Psoas muscle (tissue), 8 donors: ENCODE measurements around the gene RNF150. TPM values are rescaled to one million over a fixed set of nuclear protein-coding genes. Genes with fewer than 3 reads are reported as not detected.

ENCODE experiments used
- ATAC-seq, 4 donors: fragments of 200-7000 bp; cut with Tn5 transposase; one replicate each; pipeline ENCODE4 v1.9.1; 2020; ENCODE audit warnings: moderate library complexity in 3 of 4, mild to moderate bottlenecking in 2 of 4
- DNase-seq, 2 donors: peaks; one replicate each; pipeline ENCODE4 v3.0.0-alpha.2; 2020
- H3K27ac ChIP-seq: fragments of 200-600 bp; one replicate; pipeline ENCODE4 v1.8.0; 2022
- H3K27me3 ChIP-seq, 3 donors: fragments of 200-600 bp in 1 of 3; one replicate each; pipeline versions ENCODE4 v1.6.1 to v1.8.0; 2013 to 2022; ENCODE audit warnings: low read length in 2 of 3, mild to moderate bottlenecking in 2 of 3, moderate library complexity in 1 of 3; ENCODE audit not compliant: insufficient read depth in 3 of 3
- H3K36me3 ChIP-seq, 2 donors: fragments of 200-600 bp in 1 of 2; one replicate each; pipeline versions ENCODE4 v1.6.1 to v1.8.0; 2013 to 2022; ENCODE audit warnings: low read depth in 1 of 2, mild to moderate bottlenecking in 1 of 2, moderate library complexity in 1 of 2; ENCODE audit not compliant: insufficient read depth in 1 of 2
- H3K4me1 ChIP-seq: fragments of 200-600 bp; one replicate; pipeline ENCODE4 v1.8.0; 2022
- H3K4me3 ChIP-seq: fragments of 200-600 bp; one replicate; pipeline ENCODE4 v1.8.0; 2022; ENCODE audit warnings: mild to moderate bottlenecking
- H3K9me3 ChIP-seq: fragments of 200-600 bp; one replicate; pipeline ENCODE4 v1.8.0; 2022
- WGBS, 3 donors: extraction: QIAGEN DNeasy Blood & Tissue Kit; methylation state at CpG; one replicate each; pipeline versions ENCODE4 v1.1.6 to v1.1.7; 2013; 5-methylcytosine and 5-hydroxymethylcytosine counted together
- intact Hi-C, 2 donors: fragments of 100-400 bp; cut with DNase I; formaldehyde crosslinking; loops; one replicate each; pipeline versions ENCODE4 v1.11.0 to v1.14.2; 2022
- polyA plus RNA-seq, 3 donors: library from polyadenylated mRNA; stranded (reverse); fragments of 200-250 nt; gene quantifications; one replicate each; pipeline ENCODE4 v1.2.3, GENCODE V29; 2013
- total RNA-seq, 4 donors: library from RNA; stranded (reverse); fragmentation: NEBNext Ultra II Directional in 2 of 4; extraction: Animal tissue kit (Norgen Biotek cat#: 25700) in 2 of 4; gene quantifications; one replicate each; pipeline versions ENCODE4 v1.2.1 to v1.2.4, GENCODE V29; 2021 to 2023
- TF ChIP-seq, protein P1 (sequence below): fragments of 200-600 bp; IDR thresholded peaks from one replicate; pipeline ENCODE4 v1.8.0; 2022; ENCODE audit warnings: antibody characterized with exemption
- donor health status: healthy with polysubstance abuse.
- donor health status: DM: no; HTN: no; CAD: no; lungs with moderate emphysema.
- donor health status: Bipolar disorder and iron deficiency.
- donor health status: healthy.
- donor health status: DM: yes; HTN: yes; CAD: no.
- donor health status: DM: no; HTN: no; CAD: no.
- donor health status: DM: no; HTN: no; CAD: no.
- donor health status: DM: yes; HTN: yes; CAD: no.

RNF150 gene
- total and polyA plus RNA-seq, 7 donors = 0.78 to 12.6 (median 3.2) TPM

GRCh38 chr4:140989944-140990343, 143.3 kb downstream of the RNF150 start:
- Histone ChIP-seq H3K27me3 (no peaks in the 10 kb centered on the region), H3K36me3 (no peaks in the 10 kb centered on the region), H3K4me3 (no peak overlapping the region), H3K9me3 (no peaks in the 10 kb centered on the region), H3K4me1 (peaks cover 16% of the 10 kb centered on the region), H3K27ac (no peak overlapping the region)
- DNase-seq (no peak), ATAC-seq (peak in 3 of 4 donors; percentile 74 to 92 (median 87))
- intact Hi-C loops = loop anchor here in 1 of 2 donors (10.0 kb wide), 1 partner anchor 145 kb away; the partner anchor contains the start of gene RNF150
- TF ChIP-seq, protein P1, sequence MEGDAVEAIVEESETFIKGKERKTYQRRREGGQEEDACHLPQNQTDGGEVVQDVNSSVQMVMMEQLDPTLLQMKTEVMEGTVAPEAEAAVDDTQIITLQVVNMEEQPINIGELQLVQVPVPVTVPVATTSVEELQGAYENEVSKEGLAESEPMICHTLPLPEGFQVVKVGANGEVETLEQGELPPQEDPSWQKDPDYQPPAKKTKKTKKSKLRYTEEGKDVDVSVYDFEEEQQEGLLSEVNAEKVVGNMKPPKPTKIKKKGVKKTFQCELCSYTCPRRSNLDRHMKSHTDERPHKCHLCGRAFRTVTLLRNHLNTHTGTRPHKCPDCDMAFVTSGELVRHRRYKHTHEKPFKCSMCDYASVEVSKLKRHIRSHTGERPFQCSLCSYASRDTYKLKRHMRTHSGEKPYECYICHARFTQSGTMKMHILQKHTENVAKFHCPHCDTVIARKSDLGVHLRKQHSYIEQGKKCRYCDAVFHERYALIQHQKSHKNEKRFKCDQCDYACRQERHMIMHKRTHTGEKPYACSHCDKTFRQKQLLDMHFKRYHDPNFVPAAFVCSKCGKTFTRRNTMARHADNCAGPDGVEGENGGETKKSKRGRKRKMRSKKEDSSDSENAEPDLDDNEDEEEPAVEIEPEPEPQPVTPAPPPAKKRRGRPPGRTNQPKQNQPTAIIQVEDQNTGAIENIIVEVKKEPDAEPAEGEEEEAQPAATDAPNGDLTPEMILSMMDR = no peak
- WGBS, 3 donors = 81 to 90% (median 88%) methylated on average over 3 of the region's 3 CpGs

- intact Hi-C loops = no loop called here
- H3K4me1 ChIP-seq = peaks cover 20% of the 10 kb centered on the region
- no peaks in the 10 kb centered on the region for H3K27me3 ChIP-seq
- DNase-seq (no peak), ATAC-seq (peak in 1 of 4 donors; percentile 59)
- H3K9me3 ChIP-seq = no peaks in the 10 kb centered on the region
- H3K36me3 ChIP-seq = no peaks in the 10 kb centered on the region
- peak overlapping the region; percentile 11 for H3K27ac ChIP-seq
- TF ChIP-seq, protein P1 = no peak
- 39 to 50% (median 40%) methylated on average over 5 of the region's 5 CpGs for WGBS, 3 donors
- H3K4me3 ChIP-seq = peak overlapping the region; percentile 50
Observed at GRCh38 chr4:140986045-140986444, 147.2 kb downstream of the RNF150 start.

GRCh38 chr4:140982613-140983340, 150.5 kb downstream of the RNF150 start:
- TF ChIP-seq, protein P1 = no peak
- H3K4me1 ChIP-seq = peaks cover 20% of the 10 kb centered on the region
- no peak overlapping the region for H3K27ac ChIP-seq
- H3K4me3 ChIP-seq = no peak overlapping the region
- no peaks in the 10 kb centered on the region for H3K36me3 ChIP-seq
- H3K27me3 ChIP-seq = no peaks in the 10 kb centered on the region
- ATAC-seq (no peak), DNase-seq (no peak)
- no peaks in the 10 kb centered on the region for H3K9me3 ChIP-seq
- intact Hi-C loops = no loop called here
- 95 to 99% (median 96%) methylated on average over 5 of the region's 5 CpGs for WGBS, 3 donors

- no peaks in the 10 kb centered on the region for H3K36me3 ChIP-seq
- DNase-seq (no peak), ATAC-seq (no peak)
- WGBS, 3 donors = 65 to 85% (median 70%) methylated on average over 5 of the region's 5 CpGs
- H3K27ac ChIP-seq = no peak overlapping the region
- no peak overlapping the region for H3K4me3 ChIP-seq
- intact Hi-C loops = no loop called here
- H3K4me1 ChIP-seq = peaks cover 11% of the 10 kb centered on the region
- no peaks in the 10 kb centered on the region for H3K9me3 ChIP-seq
- no peaks in the 10 kb centered on the region for H3K27me3 ChIP-seq
- TF ChIP-seq, protein P1 = no peak
Observed at GRCh38 chr4:140980426-140981200, 152.7 kb downstream of the RNF150 start.
